Peyer's patch (tissue), 4 donors: Measurements from ENCODE around the gene CIB4. TPM values are rescaled to one million over a fixed set of nuclear protein-coding genes. Genes with fewer than 3 reads are reported as not detected.

Experiments used
- DNase-seq, 3 donors: peaks; one replicate each; pipeline ENCODE4 v3.0.0-alpha.2; 2017 to 2019
- H3K27ac ChIP-seq, 4 donors: fragments of 200-600 bp; sonication (generic); one replicate each; pipeline ENCODE4 v1.5.1; 2016 to 2019
- H3K27me3 ChIP-seq, 2 donors: fragments of 200-600 bp; sonication (generic); one replicate each; pipeline ENCODE4 v1.5.1; 2019
- H3K36me3 ChIP-seq, 3 donors: fragments of 200-600 bp; sonication (generic); one replicate each; pipeline ENCODE4 v1.5.1; 2016 to 2019
- H3K4me1 ChIP-seq, 4 donors: fragments of 200-600 bp; sonication (generic); one replicate each; pipeline ENCODE4 v1.5.1; 2016 to 2019
- H3K4me3 ChIP-seq, 4 donors: fragments of 200-600 bp; sonication (generic); 1 replicate in 3 of 4; 2 replicates in 1 of 4; pipeline ENCODE4 v1.5.1; 2016 to 2019; ENCODE audit warnings: mild to moderate bottlenecking in 1 of 4
- H3K9me3 ChIP-seq, 4 donors: fragments of 200-600 bp; sonication (generic); one replicate each; pipeline ENCODE4 v1.5.1; 2016 to 2019; ENCODE audit warnings: mild to moderate bottlenecking in 1 of 4
- POLR2A ChIP-seq, 2 donors: fragments of 450-650 bp; IDR thresholded peaks; one replicate each; pipeline ENCODE4 v1.5.1; 2017; ENCODE audit warnings: antibody characterized with exemption in 2 of 2, mild to moderate bottlenecking in 2 of 2, moderate library complexity in 2 of 2
- total RNA-seq, 4 donors: library from RNA; depleted of rRNA; stranded (reverse); fragments of >200 nt; gene quantifications; one replicate each; pipeline ENCODE4 v1.1.0, GENCODE V29; 2016
- TF ChIP-seq, protein P1 (sequence below), 6 experiments: fragments of 450-650 bp in 4 of 6; fragments of 200-600 bp in 2 of 6; sonication (generic) in 1 of 6; IDR thresholded peaks; one replicate each; pipeline ENCODE4 v1.5.1; 2017 to 2019; ENCODE audit warnings: antibody characterized with exemption in 6 of 6, mild to moderate bottlenecking in 3 of 6, moderate library complexity in 1 of 6

The CIB4 gene
- total RNA-seq, 4 donors from 2014 or later: not detected

GRCh38 chr2:26620031-26620605, 21.0 kb downstream of the CIB4 start:
- H3K27me3 ChIP-seq: no peaks in the 10 kb centered on the region
- H3K27ac ChIP-seq: no peak overlapping the region
- TF ChIP-seq, protein P1, sequence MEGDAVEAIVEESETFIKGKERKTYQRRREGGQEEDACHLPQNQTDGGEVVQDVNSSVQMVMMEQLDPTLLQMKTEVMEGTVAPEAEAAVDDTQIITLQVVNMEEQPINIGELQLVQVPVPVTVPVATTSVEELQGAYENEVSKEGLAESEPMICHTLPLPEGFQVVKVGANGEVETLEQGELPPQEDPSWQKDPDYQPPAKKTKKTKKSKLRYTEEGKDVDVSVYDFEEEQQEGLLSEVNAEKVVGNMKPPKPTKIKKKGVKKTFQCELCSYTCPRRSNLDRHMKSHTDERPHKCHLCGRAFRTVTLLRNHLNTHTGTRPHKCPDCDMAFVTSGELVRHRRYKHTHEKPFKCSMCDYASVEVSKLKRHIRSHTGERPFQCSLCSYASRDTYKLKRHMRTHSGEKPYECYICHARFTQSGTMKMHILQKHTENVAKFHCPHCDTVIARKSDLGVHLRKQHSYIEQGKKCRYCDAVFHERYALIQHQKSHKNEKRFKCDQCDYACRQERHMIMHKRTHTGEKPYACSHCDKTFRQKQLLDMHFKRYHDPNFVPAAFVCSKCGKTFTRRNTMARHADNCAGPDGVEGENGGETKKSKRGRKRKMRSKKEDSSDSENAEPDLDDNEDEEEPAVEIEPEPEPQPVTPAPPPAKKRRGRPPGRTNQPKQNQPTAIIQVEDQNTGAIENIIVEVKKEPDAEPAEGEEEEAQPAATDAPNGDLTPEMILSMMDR (IDR thresholded peaks at IDR 0.05): no peak
- no peak for TF ChIP-seq POLR2A (IDR thresholded peaks at IDR 0.05)
- no peak for DNase-seq
- no peaks in the 10 kb centered on the region for H3K9me3 ChIP-seq
- H3K4me1 ChIP-seq: peaks cover 0 to 5% (median 0%) of the 10 kb centered on the region in 4 donors
- no peaks in the 10 kb centered on the region for H3K36me3 ChIP-seq
- no peak overlapping the region for H3K4me3 ChIP-seq

- peaks cover 0 to 10% (median 0%) of the 10 kb centered on the region in 4 donors for H3K4me1 ChIP-seq
- TF ChIP-seq POLR2A (IDR thresholded peaks at IDR 0.05): no peak
- TF ChIP-seq, protein P1 (IDR thresholded peaks at IDR 0.05): no peak
- no peak overlapping the region for H3K4me3 ChIP-seq
- no peaks in the 10 kb centered on the region for H3K36me3 ChIP-seq
- no peaks in the 10 kb centered on the region for H3K27me3 ChIP-seq
- peak in 1 of 3 donors; percentile 40 for DNase-seq
- H3K27ac ChIP-seq: no peak overlapping the region
- H3K9me3 ChIP-seq: no peaks in the 10 kb centered on the region
These were observed 21.6 kb downstream of the CIB4 start for GRCh38 chr2:26619521-26619951.

- Histone ChIP-seq H3K27ac (no peak overlapping the region), H3K9me3 (no peaks in the 10 kb centered on the region), H3K4me1 (peaks cover 0 to 15% (median 0%) of the 10 kb centered on the region in 4 donors), H3K36me3 (no peaks in the 10 kb centered on the region), H3K4me3 (no peak overlapping the region), H3K27me3 (no peaks in the 10 kb centered on the region)
- TF ChIP-seq, protein P1 (IDR thresholded peaks at IDR 0.05): no peak
- TF ChIP-seq POLR2A (IDR thresholded peaks at IDR 0.05): no peak
- DNase-seq: peak in 1 of 3 donors; percentile 35
These were observed 22.1 kb downstream of the CIB4 start for GRCh38 chr2:26619096-26619495.

- no peak overlapping the region for H3K4me3 ChIP-seq
- DNase-seq: no peak
- peaks cover 0 to 17% (median 0%) of the 10 kb centered on the region in 4 donors for H3K4me1 ChIP-seq
- H3K27ac ChIP-seq: no peak overlapping the region
- no peaks in the 10 kb centered on the region for H3K9me3 ChIP-seq
- no peaks in the 10 kb centered on the region for H3K27me3 ChIP-seq
- no peaks in the 10 kb centered on the region for H3K36me3 ChIP-seq
- TF ChIP-seq, protein P1 (IDR thresholded peaks at IDR 0.05): no peak
- no peak for TF ChIP-seq POLR2A (IDR thresholded peaks at IDR 0.05)
These were observed 22.6 kb downstream of the CIB4 start for GRCh38 chr2:26618611-26619010.

DNA sequence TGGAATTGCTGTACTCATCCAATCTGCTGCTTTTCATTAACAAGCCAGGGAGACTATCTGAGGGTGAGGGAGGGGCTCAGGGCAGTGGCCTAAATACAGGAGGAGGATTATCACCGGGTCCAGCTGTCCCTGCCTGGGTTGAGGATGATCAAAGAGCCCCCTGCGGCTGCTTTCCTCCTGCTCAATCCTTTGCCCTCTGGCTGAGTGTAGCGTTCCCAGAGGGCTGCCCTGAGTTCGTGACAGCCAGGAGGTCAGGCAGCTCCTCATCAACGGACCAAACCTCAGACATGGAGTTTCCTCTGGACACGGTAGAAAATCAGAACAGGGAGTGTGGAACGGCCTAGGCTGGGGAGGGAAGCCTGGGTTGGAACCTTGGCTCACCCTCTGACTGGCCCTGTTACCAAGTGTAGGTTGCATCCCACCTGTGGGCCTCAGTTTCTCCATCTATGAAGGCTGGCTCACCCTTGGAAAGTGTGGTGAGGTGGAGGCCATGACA, 23.5 kb downstream of the CIB4 start:
- H3K27ac ChIP-seq: no peak overlapping the region
- no peaks in the 10 kb centered on the region for H3K9me3 ChIP-seq
- H3K27me3 ChIP-seq: no peaks in the 10 kb centered on the region
- H3K4me3 ChIP-seq: no peak overlapping the region
- TF ChIP-seq, protein P1 (IDR thresholded peaks at IDR 0.05): no peak
- TF ChIP-seq POLR2A (IDR thresholded peaks at IDR 0.05): no peak
- no peaks in the 10 kb centered on the region for H3K36me3 ChIP-seq
- DNase-seq: no peak
- H3K4me1 ChIP-seq: peaks cover 0 to 25% (median 0%) of the 10 kb centered on the region in 4 donors
